ENCODE results near the gene APOOL.

DNA sequence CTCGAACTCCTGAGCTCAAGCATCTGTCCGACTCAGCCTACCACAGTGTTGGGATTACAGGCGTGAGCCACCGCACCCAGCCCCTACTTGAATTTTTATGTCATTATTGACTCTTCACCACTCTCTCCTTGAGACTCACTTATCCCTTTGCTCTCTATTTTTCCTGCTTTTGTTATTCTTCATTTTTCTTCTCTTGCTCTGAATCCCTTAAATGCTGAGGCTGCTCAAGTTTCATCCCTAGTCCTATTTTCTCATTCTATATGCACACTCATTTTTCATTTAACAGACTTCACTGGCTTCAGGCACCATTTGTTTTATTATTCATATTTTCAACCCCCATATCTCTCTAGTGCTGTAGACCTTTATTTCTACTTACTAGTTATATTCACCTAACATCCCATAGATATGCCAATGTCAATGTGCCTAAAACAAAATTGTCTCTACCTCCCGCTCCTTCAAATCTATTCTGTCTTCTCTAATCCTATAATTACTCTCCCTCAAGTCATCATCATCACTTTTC is 85.7 kb downstream of the APOOL start:
- TF ChIP-seq POLR2A (IDR thresholded peaks at IDR 0.05) = no peak
- TF ChIP-seq, protein P1, sequence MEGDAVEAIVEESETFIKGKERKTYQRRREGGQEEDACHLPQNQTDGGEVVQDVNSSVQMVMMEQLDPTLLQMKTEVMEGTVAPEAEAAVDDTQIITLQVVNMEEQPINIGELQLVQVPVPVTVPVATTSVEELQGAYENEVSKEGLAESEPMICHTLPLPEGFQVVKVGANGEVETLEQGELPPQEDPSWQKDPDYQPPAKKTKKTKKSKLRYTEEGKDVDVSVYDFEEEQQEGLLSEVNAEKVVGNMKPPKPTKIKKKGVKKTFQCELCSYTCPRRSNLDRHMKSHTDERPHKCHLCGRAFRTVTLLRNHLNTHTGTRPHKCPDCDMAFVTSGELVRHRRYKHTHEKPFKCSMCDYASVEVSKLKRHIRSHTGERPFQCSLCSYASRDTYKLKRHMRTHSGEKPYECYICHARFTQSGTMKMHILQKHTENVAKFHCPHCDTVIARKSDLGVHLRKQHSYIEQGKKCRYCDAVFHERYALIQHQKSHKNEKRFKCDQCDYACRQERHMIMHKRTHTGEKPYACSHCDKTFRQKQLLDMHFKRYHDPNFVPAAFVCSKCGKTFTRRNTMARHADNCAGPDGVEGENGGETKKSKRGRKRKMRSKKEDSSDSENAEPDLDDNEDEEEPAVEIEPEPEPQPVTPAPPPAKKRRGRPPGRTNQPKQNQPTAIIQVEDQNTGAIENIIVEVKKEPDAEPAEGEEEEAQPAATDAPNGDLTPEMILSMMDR (IDR thresholded peaks at IDR 0.05 in 4 of 5, conservative IDR thresholded peaks at IDR 0.05 in 1 of 5) = no peak

Data from gastrocnemius medialis (tissue), 4 donors.